HG03354 (cell line): ENCODE measurements around the gene UBE3B.

Experiments
- ATAC-seq: cut with Tn5 transposase; IDR thresholded peaks from one replicate; pipeline ENCODE4 v1.9.1; 2021; ENCODE audit warnings: mild to moderate bottlenecking; ENCODE audit not compliant: unreplicated experiment, poor library complexity, severe bottlenecking

The UBE3B gene

DNA sequence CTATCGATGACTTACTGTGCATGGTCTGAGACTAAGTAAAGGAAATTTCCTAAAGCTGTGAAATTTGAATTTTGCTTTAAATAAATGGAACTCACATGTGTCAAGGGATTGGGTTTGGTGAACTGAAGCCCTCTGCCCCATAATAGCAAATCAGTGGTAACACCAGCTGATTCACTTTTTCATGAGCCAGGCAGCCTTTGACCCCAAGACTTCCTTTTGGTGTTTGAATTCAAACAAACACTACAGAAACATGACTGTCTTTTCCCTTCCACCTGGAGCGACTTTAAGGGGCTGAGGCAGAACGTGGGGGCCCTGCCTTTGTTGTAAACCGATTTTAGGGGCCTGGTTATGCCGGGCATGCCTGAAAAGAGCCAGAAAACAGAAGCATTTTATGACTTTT lies 29.2 kb upstream of the UBE3B start:
- ATAC-seq: no peak

DNA sequence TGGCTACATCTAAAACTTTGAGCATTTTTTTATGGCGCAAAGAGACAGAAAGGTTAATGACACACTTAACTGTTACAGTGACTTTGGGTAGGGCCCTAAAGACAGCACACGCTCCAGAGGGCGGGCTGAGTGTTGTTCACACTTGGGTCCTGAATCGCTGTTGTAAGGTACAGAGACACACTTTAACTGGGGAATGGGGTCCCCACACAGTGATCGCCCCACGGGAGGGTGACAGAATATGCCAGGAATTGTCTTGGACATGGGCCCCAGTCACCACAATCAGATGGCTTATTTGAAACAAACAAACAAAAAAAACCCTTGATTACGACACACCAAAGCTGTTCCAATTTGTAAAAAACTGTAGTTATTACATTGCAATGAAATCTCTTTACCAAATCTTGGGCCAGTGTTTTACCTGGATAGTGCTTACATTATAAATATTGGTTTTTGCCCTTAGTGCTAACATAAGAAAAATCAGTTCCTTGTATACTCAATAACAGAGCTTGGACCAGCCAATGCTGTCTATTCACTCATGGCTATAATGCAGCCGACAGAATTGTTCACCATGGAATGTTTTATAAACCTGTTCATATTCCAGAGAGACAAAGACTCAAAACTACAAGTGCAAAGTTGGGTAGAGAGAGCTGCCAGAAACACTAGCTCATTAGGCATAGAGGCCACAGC lies 28.6 kb upstream of the UBE3B start:
- ATAC-seq: no peak

DNA sequence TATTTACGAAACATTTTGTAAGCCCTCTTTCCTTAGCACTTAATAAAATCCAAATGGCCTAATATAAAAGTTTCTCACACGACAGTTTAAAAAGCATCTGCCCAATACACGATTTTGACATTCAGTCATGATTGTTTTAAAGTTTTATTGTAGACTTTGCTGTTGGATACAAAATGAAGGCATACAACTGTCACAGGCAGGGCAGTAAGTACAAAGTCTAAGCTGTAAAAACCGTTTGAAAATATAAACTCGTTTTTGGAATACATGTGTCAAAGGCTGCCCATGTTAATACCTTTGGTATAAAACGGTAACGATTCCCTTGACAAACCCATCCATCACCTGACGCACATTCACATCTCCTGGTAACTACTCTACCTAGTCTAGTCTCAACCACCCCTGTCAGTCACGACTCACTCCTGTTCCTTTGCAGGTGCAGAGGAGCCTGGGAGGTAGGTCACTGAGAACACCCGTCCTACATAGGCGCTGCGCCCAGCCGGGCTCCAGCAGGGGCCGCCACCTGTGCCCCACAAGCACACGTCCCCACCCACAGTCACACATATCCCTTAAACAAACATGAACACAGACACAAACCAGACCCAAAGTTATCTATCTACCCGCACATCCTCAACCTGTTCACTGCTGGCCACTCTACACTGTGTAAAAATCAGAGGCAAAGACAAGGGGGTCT lies 27.4 kb upstream of the UBE3B start:
- no peak for ATAC-seq

GRCh38 chr12:109450980-109451379 lies 26.5 kb upstream of the UBE3B start:
- no peak for ATAC-seq

DNA sequence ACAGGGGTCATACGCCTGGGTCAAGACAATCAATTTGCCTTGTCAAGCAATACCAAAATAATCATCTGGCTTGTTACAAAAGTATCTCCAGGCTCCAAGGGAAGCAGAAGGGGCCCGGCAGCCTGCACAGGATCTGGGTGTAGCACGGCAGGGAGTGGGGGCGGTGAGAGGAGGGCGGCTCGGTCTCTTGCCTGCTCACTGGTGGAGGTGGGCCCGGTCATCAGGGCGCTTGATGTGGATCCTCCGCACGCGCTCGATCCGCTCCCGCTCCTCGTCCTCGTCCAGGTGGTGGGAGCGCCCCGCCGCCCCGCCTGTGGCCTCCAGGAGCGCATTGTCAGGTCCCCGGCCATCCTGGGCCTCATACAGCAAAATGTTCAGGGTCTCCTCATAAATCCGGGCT lies 26.0 kb upstream of the UBE3B start:
- ATAC-seq: no peak

GRCh38 chr12:109452489-109452888 lies 24.9 kb upstream of the UBE3B start:
- no peak for ATAC-seq

- ATAC-seq: no peak
These were observed 21.7 kb upstream of the UBE3B start for GRCh38 chr12:109455706-109456105.

DNA sequence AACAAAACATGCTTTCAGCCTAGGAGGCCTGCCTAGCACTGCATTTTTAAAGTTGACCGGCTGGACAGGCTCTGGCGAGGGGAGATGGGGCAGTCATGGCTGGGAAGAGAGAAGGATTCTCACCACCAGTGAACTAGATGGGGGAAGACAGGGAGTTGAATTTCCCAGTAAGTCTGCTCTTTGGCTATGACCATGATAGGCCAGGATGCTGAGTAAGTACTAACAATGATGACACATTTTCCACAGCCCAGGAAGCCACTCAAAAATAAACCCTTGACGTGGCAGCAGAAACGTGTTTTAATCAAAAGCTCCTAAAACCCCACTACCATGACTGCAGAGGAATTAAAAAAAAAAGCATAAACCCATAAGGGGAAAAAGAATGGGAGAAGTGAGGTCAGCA lies 19.3 kb upstream of the UBE3B start:
- no peak for ATAC-seq

GRCh38 chr12:109458771-109459208 lies 18.6 kb upstream of the UBE3B start:
- no peak for ATAC-seq

GRCh38 chr12:109459247-109459646 lies 18.2 kb upstream of the UBE3B start:
- no peak for ATAC-seq

GRCh38 chr12:109460538-109460937 lies 16.9 kb upstream of the UBE3B start:
- ATAC-seq: no peak

DNA sequence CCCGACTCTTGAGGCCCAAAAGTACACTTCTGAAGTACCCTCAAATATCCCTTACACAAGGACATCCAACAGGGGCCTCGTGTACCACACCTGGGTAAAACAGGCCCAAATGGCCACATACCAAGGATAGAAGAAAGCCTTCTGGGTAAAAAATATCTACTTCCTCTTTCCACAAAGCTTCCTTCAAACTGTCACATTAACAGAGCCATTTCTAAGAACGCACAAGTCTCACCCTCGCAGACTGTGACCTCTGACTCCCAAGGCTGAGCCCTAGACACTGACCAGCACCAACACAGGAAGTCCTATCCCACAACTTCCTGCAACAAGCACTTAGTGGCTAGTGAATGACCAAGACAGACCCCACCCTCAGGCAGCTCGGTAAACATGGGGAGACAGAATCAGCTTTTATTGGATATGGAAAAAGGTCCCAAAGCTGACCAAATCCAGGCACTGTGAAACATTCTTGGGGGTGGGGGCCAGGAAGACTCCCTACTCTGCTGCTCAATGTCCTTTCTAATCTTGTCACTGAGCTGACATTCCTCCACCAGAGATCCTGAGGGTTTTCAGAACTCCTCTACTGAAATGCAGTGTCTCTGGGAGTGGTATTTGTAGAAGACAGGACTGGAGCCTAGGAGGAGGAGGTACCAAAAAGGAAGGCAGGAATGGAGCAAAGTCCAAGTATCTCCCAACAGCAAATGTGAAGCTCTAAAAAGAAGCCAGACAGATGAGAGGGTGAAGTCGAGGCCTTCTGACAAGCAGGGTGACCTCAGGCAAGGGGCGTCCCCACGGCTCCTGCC lies 16.2 kb upstream of the UBE3B start:
- no peak for ATAC-seq

DNA sequence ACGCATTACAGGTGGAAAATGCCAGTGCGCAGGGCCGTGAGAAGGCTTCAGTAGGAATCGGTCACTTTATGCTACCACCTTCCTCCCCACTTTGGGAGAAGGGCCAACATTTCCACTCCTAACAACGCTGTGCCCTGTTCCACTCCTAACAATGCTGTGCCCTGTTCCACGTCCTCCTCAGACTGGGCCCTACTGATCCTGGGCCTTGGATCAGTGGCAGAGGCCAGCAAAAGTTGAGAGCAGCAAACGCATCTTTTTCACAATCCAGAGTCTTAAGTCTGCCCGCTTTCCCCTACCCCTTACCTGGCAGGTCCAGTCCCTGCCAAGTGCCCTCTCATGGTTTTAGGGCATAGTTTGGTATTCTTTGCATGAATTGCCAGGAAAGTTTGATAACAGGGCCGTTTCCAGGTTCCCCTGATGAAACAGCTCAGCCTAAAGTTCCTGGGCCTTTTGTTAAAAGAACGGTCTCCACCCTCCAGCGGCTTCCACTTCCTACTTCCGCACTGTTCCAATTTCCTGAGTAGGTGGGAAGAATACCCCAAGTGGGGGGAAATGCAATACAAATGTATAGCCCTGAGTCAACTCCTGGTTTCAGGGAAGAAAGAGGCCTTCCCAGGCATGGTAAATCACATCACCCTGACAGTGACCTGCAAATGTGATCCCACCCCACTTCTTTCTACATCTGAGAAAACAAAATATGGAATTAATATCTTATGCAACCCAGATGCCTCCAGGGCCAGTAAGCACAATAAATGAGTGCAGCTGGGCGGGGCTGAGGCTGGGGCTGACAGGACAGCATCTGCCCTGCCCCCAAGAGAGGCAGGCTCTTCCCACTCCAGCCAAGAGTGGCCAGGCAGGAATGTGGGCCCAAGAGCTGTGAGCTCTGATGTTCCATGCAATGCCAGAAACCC lies 15.3 kb upstream of the UBE3B start:
- no peak for ATAC-seq

GRCh38 chr12:109462868-109463692 lies 14.4 kb upstream of the UBE3B start:
- no peak for ATAC-seq

- ATAC-seq: no peak
These were observed 13.7 kb upstream of the UBE3B start for GRCh38 chr12:109463756-109464155.

- no peak for ATAC-seq
These were observed 12.6 kb upstream of the UBE3B start for GRCh38 chr12:109464642-109465351.

GRCh38 chr12:109466305-109466704 lies 11.1 kb upstream of the UBE3B start:
- no peak for ATAC-seq

- no peak for ATAC-seq
These were observed 10.6 kb upstream of the UBE3B start for GRCh38 chr12:109466821-109467220.
